Caco-2 (cell line): ENCODE data around the gene DSCAM. TPM values are rescaled to one million over a fixed set of nuclear protein-coding genes. Genes with fewer than 3 reads are reported as not detected.

Experiments used
- BruUV-seq: library from RNA; stranded (reverse); fragments of 400-500 nt; replicated peaks from 2 replicates; lab custom pipeline; 2021; lab: Mats Ljungman, UMichigan
- CTCF ChIA-PET: fragments of 300-600 bp; sonication (Branson Sonifier 250); formaldehyde crosslinking; loops from one replicate; lab custom pipeline; 2022; ENCODE audit warnings: antibody characterized with exemption; lab: Charles Lee
- POLR2A ChIA-PET: fragments of 300-600 bp; sonication (Branson Sonifier 250); formaldehyde crosslinking; loops from one replicate; lab custom pipeline; 2022; ENCODE audit warnings: antibody characterized with exemption; lab: Charles Lee
- DNase-seq, 2 experiments: peaks; one replicate each; pipeline versions ENCODE4 v3.0.0 to v3.0.0-alpha.2; 2020 to 2022
- H3K27me3 ChIP-seq: replicated peaks from 2 replicates; pipeline ENCODE4 v1.6.0; 2011; ENCODE audit warnings: low read length; ENCODE audit not compliant: control insufficient read depth, insufficient read depth
- H3K36me3 ChIP-seq: 2 replicates; pipeline ENCODE4 v1.5.1; 2011; ENCODE audit warnings: low read length; ENCODE audit not compliant: control insufficient read depth, insufficient read depth
- H3K4me1 ChIP-seq: fragments of 250-450 bp; sonication (Bioruptor Pico); 2 replicates; pipeline ENCODE4 v1.5.1; 2020; ENCODE audit warnings: mild to moderate bottlenecking
- H3K4me3 ChIP-seq: 2 replicates; pipeline ENCODE4 v1.5.1; 2011; ENCODE audit warnings: low read depth, mild to moderate bottlenecking, control low read depth, low read length
- H3K9me3 ChIP-seq: fragments of 250-450 bp; sonication (Bioruptor Pico); 2 replicates; pipeline ENCODE4 v1.5.1; 2020; ENCODE audit warnings: mild to moderate bottlenecking, moderate library complexity
- H3K27ac Mint-ChIP-seq: one replicate; pipeline ENCODE4 v1.8.0; 2022; ENCODE audit warnings: mixed read lengths; ENCODE audit not compliant: unreplicated experiment
- H3K27me3 Mint-ChIP-seq: one replicate; pipeline ENCODE4 v1.8.0; 2022; ENCODE audit warnings: mixed read lengths; ENCODE audit not compliant: insufficient read depth, unreplicated experiment
- H3K36me3 Mint-ChIP-seq: one replicate; pipeline ENCODE4 v1.8.0; 2022; ENCODE audit warnings: mild to moderate bottlenecking, mixed read lengths; ENCODE audit not compliant: insufficient read depth, unreplicated experiment
- H3K4me1 Mint-ChIP-seq: one replicate; pipeline ENCODE4 v1.8.0; 2022; ENCODE audit warnings: low read depth, mixed read lengths; ENCODE audit not compliant: unreplicated experiment
- H3K4me3 Mint-ChIP-seq: one replicate; pipeline ENCODE4 v1.8.0; 2022; ENCODE audit warnings: mild to moderate bottlenecking, moderate library complexity, mixed read lengths; ENCODE audit not compliant: unreplicated experiment
- H3K9me3 Mint-ChIP-seq: one replicate; pipeline ENCODE4 v1.8.0; 2022; ENCODE audit warnings: mixed read lengths; ENCODE audit not compliant: unreplicated experiment
- CTCF ChIP-seq, 2 experiments: fragments of 200-600 bp in 1 of 2; IDR thresholded peaks; 1 replicate in 1 of 2; 2 replicates in 1 of 2; pipeline versions ENCODE4 v1.5.1 to v1.8.0; 2011 to 2022; ENCODE audit warnings: antibody characterized with exemption in 1 of 2, control low read depth in 1 of 2, inconsistent platforms in 1 of 2, low read depth in 1 of 2, low read length in 1 of 2, mild to moderate bottlenecking in 1 of 2, moderate library complexity in 1 of 2; ENCODE audit not compliant: insufficient read depth in 1 of 2, severe bottlenecking in 1 of 2, unreplicated experiment in 1 of 2
- intact Hi-C: fragments of 100-400 bp; cut with micrococcal nuclease; formaldehyde crosslinking; loops from one replicate; pipeline ENCODE4 v1.10.0; 2022; ENCODE audit not compliant: unreplicated experiment
- total RNA-seq: library from RNA; stranded (reverse); gene quantifications from 2 replicates; pipeline ENCODE4 v1.2.3, GENCODE V29; 2022

The DSCAM gene
- total RNA-seq, 1 experiment from 2014 or later, result not detected

- Histone ChIP-seq H3K36me3 (no peaks in the 10 kb centered on the region), H3K27me3 (no peaks in the 10 kb centered on the region), H3K4me3 (no peak overlapping the region), H3K4me1 (no peaks in the 10 kb centered on the region), H3K9me3 (no peaks in the 10 kb centered on the region)
- TF ChIP-seq CTCF (IDR thresholded peaks at IDR 0.05; ENCODE audit: insufficient read depth in 1 of 2, low read depth in 1 of 2, low read length in 1 of 2, severe bottlenecking in 1 of 2, unreplicated experiment in 1 of 2), result no peak
- DNase-seq, result no peak
- POLR2A ChIA-PET, result no interaction called here
- intact Hi-C loops, result no loop called here
- H3K4me1 Mint-ChIP-seq, result no peaks in the 10 kb centered on the region
- no peak overlapping the region for H3K4me3 Mint-ChIP-seq
- BruUV-seq, result no TSS peak
- H3K36me3 Mint-ChIP-seq, result no peaks in the 10 kb centered on the region
- H3K27ac Mint-ChIP-seq, result no peak overlapping the region
- H3K27me3 Mint-ChIP-seq, result peaks cover 4% of the 10 kb centered on the region
- CTCF ChIA-PET, result no interaction called here
- no peaks in the 10 kb centered on the region for H3K9me3 Mint-ChIP-seq
These were observed 244.9 kb downstream of the DSCAM start for GRCh38 chr21:40602080-40602479.

DNA sequence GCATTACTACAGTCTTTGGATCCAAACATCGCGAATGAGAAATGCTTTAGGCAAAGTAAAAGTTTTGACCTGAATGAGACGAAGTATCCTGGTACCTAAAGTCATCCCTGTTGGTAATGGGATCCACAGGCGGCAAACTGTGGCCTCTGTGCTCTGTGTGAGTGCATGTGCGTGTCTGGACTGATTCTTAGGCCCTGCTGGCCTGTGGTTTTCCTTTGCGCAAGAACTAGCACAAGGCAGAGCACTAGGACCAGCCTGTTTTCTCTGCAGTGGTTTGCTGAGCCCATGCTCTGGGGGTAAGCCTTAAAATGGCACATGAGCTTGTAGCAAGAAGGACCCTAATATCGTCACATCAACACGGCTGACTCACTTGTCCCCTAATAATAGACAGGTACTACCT, 251.2 kb downstream of the DSCAM start:
- no peak overlapping the region for H3K4me3 Mint-ChIP-seq
- H3K27me3 Mint-ChIP-seq, result peaks cover 9% of the 10 kb centered on the region
- POLR2A ChIA-PET, result no interaction called here
- Histone ChIP-seq H3K4me3 (no peak overlapping the region), H3K27me3 (no peaks in the 10 kb centered on the region), H3K4me1 (no peaks in the 10 kb centered on the region), H3K36me3 (no peaks in the 10 kb centered on the region), H3K9me3 (no peaks in the 10 kb centered on the region)
- H3K27ac Mint-ChIP-seq, result no peak overlapping the region
- CTCF ChIA-PET, result no interaction called here
- H3K9me3 Mint-ChIP-seq, result no peaks in the 10 kb centered on the region
- TF ChIP-seq CTCF (IDR thresholded peaks at IDR 0.05; ENCODE audit: insufficient read depth in 1 of 2, low read depth in 1 of 2, low read length in 1 of 2, severe bottlenecking in 1 of 2, unreplicated experiment in 1 of 2), result no peak
- DNase-seq, result no peak
- intact Hi-C loops, result no loop called here
- H3K4me1 Mint-ChIP-seq, result no peaks in the 10 kb centered on the region
- BruUV-seq, result no TSS peak
- no peaks in the 10 kb centered on the region for H3K36me3 Mint-ChIP-seq

DNA sequence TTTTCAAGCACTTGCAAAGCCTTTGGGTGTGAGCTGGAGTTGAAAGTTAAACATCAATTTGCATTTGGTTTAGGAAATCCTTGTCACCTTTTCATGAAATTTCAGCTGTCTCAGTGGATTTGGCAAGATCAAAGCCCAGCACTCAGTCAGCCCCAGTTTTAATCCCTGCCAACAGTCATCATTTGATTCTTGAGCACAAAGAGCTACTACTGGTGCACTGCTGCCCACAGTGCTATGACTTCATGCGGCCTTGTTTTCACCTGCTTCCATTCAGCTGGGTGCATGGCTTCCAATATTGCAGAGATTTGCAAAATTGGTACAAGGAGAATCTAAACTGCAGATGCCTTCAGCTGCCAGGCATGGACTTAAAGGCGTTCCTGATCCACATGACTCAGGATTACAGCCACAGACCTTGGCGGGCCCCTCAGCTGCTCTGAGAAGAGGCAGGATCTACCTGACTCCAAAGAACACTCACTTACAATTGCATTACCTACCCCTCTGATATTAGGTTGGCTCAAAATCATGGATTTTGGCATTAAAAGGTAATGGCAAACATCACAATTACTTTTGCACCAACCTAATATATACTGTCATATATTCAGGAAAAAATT, 259.1 kb downstream of the DSCAM start:
- intact Hi-C loops, result no loop called here
- no peaks in the 10 kb centered on the region for H3K4me1 ChIP-seq
- no peaks in the 10 kb centered on the region for H3K9me3 ChIP-seq
- Mint-ChIP-seq H3K27me3 (peaks cover 7% of the 10 kb centered on the region), H3K4me3 (no peak overlapping the region), H3K9me3 (no peaks in the 10 kb centered on the region), H3K4me1 (no peaks in the 10 kb centered on the region), H3K27ac (no peak overlapping the region), H3K36me3 (no peaks in the 10 kb centered on the region)
- CTCF ChIA-PET, result no interaction called here
- no peak for TF ChIP-seq CTCF (IDR thresholded peaks at IDR 0.05; ENCODE audit: insufficient read depth in 1 of 2, low read depth in 1 of 2, low read length in 1 of 2, severe bottlenecking in 1 of 2, unreplicated experiment in 1 of 2)
- no peak overlapping the region for H3K4me3 ChIP-seq
- no peak for DNase-seq
- no TSS peak for BruUV-seq
- no peaks in the 10 kb centered on the region for H3K27me3 ChIP-seq
- H3K36me3 ChIP-seq, result no peaks in the 10 kb centered on the region
- POLR2A ChIA-PET, result no interaction called here
